H7 (cell line): ENCODE measurements around the gene PLEK2. TPM values are rescaled to one million over a fixed set of nuclear protein-coding genes. Genes with fewer than 3 reads are reported as not detected.

Source experiments
- total RNA-seq: library from RNA; depleted of rRNA; stranded (reverse); fragments of >200 nt; shearing (Covaris generic); gene quantifications from 2 replicates; pipeline ENCODE4 v1.2.3, GENCODE V29; 2014; rRNA removed

Gene PLEK2
- total RNA-seq, 1 experiment from 2014 or later: not detected

Other genes with a start within 250 kb of the PLEK2 start
- gene GARIN2, start 222.7 kb downstream of the PLEK2 start, total RNA-seq: not detected in 2 replicates
- gene PALS1, start 170.7 kb downstream of the PLEK2 start, total RNA-seq: 12.1 and 15.6 TPM in 2 replicates
- gene ATP6V1D, start 52.4 kb downstream of the PLEK2 start, total RNA-seq: 90.0 and 107 TPM in 2 replicates
- 155 and 162 TPM in 2 replicates for gene EIF2S1, start 51.8 kb downstream of the PLEK2 start, total RNA-seq
- 0.07 and 0.69 TPM in 2 replicates for gene TMEM229B, start 76.6 kb upstream of the PLEK2 start, total RNA-seq
- gene PLEKHH1, start 121.1 kb upstream of the PLEK2 start, total RNA-seq: 16.5 and 22.2 TPM in 2 replicates
- gene PIGH, start 188.1 kb upstream of the PLEK2 start, total RNA-seq: 8.2 and 8.8 TPM in 2 replicates
- gene ARG2, start 207.8 kb upstream of the PLEK2 start, total RNA-seq: 32.1 and 40.9 TPM in 2 replicates